Adrenal gland (tissue), 12 donors: Measurements from ENCODE around the gene DLEC1. TPM values are rescaled to one million over a fixed set of nuclear protein-coding genes. Genes with fewer than 3 reads are reported as not detected.

ENCODE experiments used
- DNase-seq, 7 donors: peaks; one replicate each; pipeline ENCODE4 v3.0.0-alpha.2; 2019 to 2020
- H3K27ac ChIP-seq, 5 donors: fragments of 200-600 bp; sonication (generic) in 4 of 5; 1 replicate in 3 of 5; 2 replicates in 2 of 5; pipeline versions ENCODE4 v1.5.1 to v1.8.0; 2016 to 2020; ENCODE audit warnings: mild to moderate bottlenecking in 1 of 5
- H3K27me3 ChIP-seq: fragments of 200-600 bp; 2 replicates; pipeline ENCODE4 v1.8.0; 2021
- H3K36me3 ChIP-seq, 2 donors: fragments of 200-600 bp; replicated peaks in 1 of 2; 1 replicate in 1 of 2; 2 replicates in 1 of 2; pipeline versions ENCODE4 v1.5.1 to v1.8.0; 2018 to 2022
- H3K4me1 ChIP-seq, 2 donors: fragments of 200-600 bp; replicated peaks in 1 of 2; 1 replicate in 1 of 2; 2 replicates in 1 of 2; pipeline versions ENCODE4 v1.5.1 to v1.8.0; 2018 to 2021
- H3K4me3 ChIP-seq, 4 donors: fragments of 200-600 bp; sonication (generic) in 3 of 4; one replicate each; pipeline ENCODE4 v1.5.1; 2016 to 2018
- H3K9me3 ChIP-seq, 3 donors: fragments of 200-600 bp; sonication (generic) in 1 of 3; replicated peaks in 1 of 3; 1 replicate in 2 of 3; 2 replicates in 1 of 3; pipeline versions ENCODE4 v1.5.1 to v1.8.0; 2016 to 2021
- POLR2A ChIP-seq, 2 donors: fragments of 450-650 bp; IDR thresholded peaks; one replicate each; pipeline ENCODE4 v1.6.1; 2017; ENCODE audit warnings: antibody characterized with exemption in 2 of 2, mild to moderate bottlenecking in 2 of 2, moderate library complexity in 1 of 2
- WGBS, 4 donors: extraction: QIAGEN DNeasy Blood & Tissue Kit in 2 of 4; methylation state at CpG; one replicate each; pipeline versions ENCODE4 v1.1.5 to v1.1.7; 2013 to 2017; 5-methylcytosine and 5-hydroxymethylcytosine counted together
- intact Hi-C, 2 donors: fragments of 100-400 bp; cut with DNase I; formaldehyde crosslinking; loops; one replicate each; pipeline versions ENCODE4 v1.14.1 to v1.15.0; 2022 to 2023
- polyA plus RNA-seq, 3 donors: library from polyadenylated mRNA; stranded (reverse); fragments of 200-250 nt in 2 of 3; fragments of 350-450 nt in 1 of 3; fragmentation: Illumina TruSeq in 1 of 3; extraction: RNeasy Lipid Tissue Mini Kit (QIAGEN cat#74804) in 1 of 3; gene quantifications; one replicate each; pipeline ENCODE4 v1.2.3, GENCODE V29; 2013 to 2014
- total RNA-seq, 9 donors: library from RNA; depleted of rRNA in 4 of 9; stranded (reverse); fragments of >200 nt in 4 of 9; fragments of 120-200 nt in 1 of 9; fragmentation: NEBNext Ultra II Directional in 1 of 9; extraction: Animal tissue kit (Norgen Biotek cat#: 25700) in 1 of 9; gene quantifications; one replicate each; pipeline versions ENCODE4 v1.1.0 to v1.2.4, GENCODE V29; 2013 to 2023
- TF ChIP-seq, protein P1 (sequence below), 6 experiments: fragments of 450-650 bp in 4 of 6; fragments of 200-600 bp in 2 of 6; sonication (generic) in 1 of 6; IDR thresholded peaks; 1 replicate in 5 of 6; 2 replicates in 1 of 6; pipeline versions ENCODE4 v1.5.1 to v1.8.0; 2016 to 2021; ENCODE audit warnings: antibody characterized with exemption in 6 of 6, mild to moderate bottlenecking in 2 of 6, moderate library complexity in 1 of 6
- donor health status: healthy with polysubstance abuse.
- donor health status: Bipolar disorder and iron deficiency.
- donor health status: DM: yes; HTN: yes; CAD: no.
- donor health status: DM: no; HTN: no; CAD: no.
- donor health status: DM: no; HTN: no; CAD: no.
- donor health status: DM: yes; HTN: yes; CAD: no.

DLEC1 gene
- total and polyA plus RNA-seq, 12 donors = 0.18 to 2.0 (median 1.1) TPM

DNA sequence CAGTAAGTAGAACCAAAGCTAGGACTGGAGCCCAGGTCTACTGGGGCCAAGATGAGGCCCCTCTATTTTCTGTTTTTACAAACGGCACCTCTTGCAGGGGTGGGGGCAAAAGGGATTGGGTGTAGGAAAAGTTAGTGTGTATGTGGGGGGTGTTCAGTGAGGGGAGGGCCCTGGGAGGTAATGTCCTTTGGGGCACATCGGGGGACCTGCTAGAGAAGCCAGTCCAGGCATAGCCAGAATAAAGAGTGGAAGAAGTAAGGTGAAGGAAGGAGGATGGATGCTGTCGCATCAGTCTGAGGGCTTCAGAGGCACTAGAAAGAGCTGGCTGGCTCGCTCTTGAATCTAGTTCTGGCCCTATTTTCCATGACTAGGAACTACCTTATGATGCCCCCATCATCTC, 12.2 kb upstream of the DLEC1 start:
- Histone ChIP-seq H3K9me3 (no peaks in the 10 kb centered on the region), H3K4me3 (no peak overlapping the region), H3K36me3 (no peaks in the 10 kb centered on the region), H3K27ac (no peak overlapping the region), H3K4me1 (peaks cover 23 to 53% of the 10 kb centered on the region in 2 donors), H3K27me3 (no peaks in the 10 kb centered on the region)
- 74 to 82% (median 82%) methylated on average over 4 of the region's 4 CpGs for WGBS, 4 donors
- intact Hi-C loops = no loop called here
- TF ChIP-seq POLR2A (IDR thresholded peaks at IDR 0.05) = no peak
- TF ChIP-seq, protein P1, sequence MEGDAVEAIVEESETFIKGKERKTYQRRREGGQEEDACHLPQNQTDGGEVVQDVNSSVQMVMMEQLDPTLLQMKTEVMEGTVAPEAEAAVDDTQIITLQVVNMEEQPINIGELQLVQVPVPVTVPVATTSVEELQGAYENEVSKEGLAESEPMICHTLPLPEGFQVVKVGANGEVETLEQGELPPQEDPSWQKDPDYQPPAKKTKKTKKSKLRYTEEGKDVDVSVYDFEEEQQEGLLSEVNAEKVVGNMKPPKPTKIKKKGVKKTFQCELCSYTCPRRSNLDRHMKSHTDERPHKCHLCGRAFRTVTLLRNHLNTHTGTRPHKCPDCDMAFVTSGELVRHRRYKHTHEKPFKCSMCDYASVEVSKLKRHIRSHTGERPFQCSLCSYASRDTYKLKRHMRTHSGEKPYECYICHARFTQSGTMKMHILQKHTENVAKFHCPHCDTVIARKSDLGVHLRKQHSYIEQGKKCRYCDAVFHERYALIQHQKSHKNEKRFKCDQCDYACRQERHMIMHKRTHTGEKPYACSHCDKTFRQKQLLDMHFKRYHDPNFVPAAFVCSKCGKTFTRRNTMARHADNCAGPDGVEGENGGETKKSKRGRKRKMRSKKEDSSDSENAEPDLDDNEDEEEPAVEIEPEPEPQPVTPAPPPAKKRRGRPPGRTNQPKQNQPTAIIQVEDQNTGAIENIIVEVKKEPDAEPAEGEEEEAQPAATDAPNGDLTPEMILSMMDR (IDR thresholded peaks at IDR 0.05) = no peak
- no peak for DNase-seq

DNA sequence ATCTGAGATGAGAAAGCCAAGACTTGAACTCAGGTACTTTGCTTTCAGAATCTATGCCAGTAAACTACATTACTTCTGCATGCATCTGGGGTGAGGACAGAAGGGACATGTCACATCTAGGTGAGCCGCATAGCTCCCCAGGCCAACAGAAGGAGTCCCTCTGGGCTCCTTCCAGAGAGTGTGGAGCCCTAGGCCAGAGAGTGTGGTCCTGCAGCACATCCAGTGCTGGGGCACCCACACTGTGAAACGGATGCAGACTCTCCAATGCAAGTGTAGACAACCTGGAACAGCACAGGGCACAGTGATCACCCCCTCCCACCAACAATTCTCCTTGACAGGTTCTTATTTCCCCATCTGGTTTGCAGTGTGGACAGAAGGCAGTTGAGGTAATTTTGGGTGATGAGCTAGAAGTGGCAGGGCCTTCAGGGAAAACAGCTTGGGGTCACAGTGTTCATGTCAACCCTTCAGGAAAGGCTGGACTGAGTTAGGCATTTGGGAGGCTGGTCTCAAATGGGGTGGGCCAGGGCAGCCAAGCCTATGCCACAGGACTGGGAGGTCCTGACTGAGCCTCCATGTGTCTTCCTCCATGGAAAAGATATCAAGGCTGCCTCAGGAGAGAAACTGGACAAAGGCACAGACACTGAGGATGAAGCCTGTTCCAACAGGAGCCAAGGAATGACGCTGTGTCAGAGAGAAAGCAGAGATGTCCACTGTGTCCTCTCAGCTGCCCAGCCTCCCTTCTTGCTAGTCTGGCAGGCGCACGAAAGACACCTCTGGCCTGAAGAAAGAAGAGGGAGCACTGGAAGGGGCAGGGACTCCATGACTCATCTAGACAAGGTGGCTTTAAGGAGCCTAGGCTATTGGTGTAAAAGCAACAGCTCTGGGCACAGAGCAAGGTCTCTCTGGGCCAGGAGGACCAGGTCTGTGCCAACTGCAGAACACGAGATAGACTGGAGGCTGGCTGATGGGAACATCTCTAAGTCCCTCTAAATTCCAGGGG, 11.2 kb upstream of the DLEC1 start:
- Histone ChIP-seq H3K36me3 (no peaks in the 10 kb centered on the region), H3K27ac (peak overlapping the region in 2 of 5 donors; percentile 5 to 90), H3K4me3 (no peak overlapping the region), H3K4me1 (peaks cover 23 to 51% of the 10 kb centered on the region in 2 donors), H3K9me3 (no peaks in the 10 kb centered on the region), H3K27me3 (no peaks in the 10 kb centered on the region)
- TF ChIP-seq, protein P1 (IDR thresholded peaks at IDR 0.05) = no peak
- no peak for TF ChIP-seq POLR2A (IDR thresholded peaks at IDR 0.05)
- WGBS, 4 donors = 81 to 96% (median 86%) methylated on average over 5 to 6 of the region's 6 CpGs
- intact Hi-C loops = no loop called here
- DNase-seq = peak in 2 of 7 donors; percentile 14 to 51

DNA sequence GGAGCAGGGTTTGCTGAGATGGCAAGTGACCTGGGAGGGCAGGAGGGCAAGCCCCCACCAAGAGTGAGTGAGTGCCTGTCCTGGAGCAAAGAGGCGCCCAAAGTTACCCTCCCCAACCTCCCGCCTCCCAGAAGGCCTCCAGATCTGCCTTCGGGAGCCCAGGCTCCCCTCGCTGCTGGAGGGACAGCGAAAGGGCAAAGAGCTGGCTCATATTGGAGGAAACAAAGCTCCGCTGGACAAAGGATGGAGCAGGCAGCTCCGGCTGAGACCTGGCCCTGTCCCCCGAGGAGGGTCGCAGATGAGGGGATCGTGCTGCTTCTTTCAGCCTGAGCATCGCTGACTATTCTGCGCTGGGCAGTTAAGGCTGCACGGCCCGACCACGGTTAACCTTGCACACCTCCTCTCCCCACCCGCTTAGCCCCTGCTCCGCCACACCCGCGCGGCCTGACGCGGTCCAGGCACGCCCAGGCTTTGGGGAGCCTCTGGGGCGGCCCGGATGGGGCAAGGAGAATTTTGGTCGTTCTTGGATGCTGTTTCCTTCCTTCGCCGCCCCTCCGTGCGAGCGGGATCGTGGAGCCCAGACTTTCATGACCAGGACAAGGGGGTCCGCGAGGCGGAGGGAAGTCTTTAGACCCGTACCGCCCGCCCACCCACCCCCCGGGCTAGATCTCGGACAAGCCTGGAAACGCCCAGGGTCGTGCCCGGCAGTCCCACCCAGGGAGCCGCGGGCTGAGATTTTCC, 10.2 kb upstream of the DLEC1 start:
- no peak for TF ChIP-seq POLR2A (IDR thresholded peaks at IDR 0.05)
- TF ChIP-seq, protein P1 (IDR thresholded peaks at IDR 0.05) = no peak
- 45 to 77% (median 49%) methylated on average over 13 to 45 of the region's 45 CpGs for WGBS, 4 donors
- Histone ChIP-seq H3K4me3 (peak overlapping the region in 2 of 4 donors; percentile 29 to 61), H3K27me3 (no peaks in the 10 kb centered on the region), H3K9me3 (no peaks in the 10 kb centered on the region), H3K27ac (peak overlapping the region in 3 of 5 donors; percentile 61 to 90 (median 83)), H3K36me3 (no peaks in the 10 kb centered on the region), H3K4me1 (peaks cover 23 to 41% of the 10 kb centered on the region in 2 donors)
- intact Hi-C loops = no loop called here
- peak in 1 of 7 donors; percentile 23 for DNase-seq
